ENCODE measurements around the gene TRAM2. TPM values are rescaled to one million over a fixed set of nuclear protein-coding genes. Genes with fewer than 3 reads are reported as not detected.

TRAM2 gene
- total RNA-seq, 1 donor from 2014 or later: 10.3 TPM

DNA sequence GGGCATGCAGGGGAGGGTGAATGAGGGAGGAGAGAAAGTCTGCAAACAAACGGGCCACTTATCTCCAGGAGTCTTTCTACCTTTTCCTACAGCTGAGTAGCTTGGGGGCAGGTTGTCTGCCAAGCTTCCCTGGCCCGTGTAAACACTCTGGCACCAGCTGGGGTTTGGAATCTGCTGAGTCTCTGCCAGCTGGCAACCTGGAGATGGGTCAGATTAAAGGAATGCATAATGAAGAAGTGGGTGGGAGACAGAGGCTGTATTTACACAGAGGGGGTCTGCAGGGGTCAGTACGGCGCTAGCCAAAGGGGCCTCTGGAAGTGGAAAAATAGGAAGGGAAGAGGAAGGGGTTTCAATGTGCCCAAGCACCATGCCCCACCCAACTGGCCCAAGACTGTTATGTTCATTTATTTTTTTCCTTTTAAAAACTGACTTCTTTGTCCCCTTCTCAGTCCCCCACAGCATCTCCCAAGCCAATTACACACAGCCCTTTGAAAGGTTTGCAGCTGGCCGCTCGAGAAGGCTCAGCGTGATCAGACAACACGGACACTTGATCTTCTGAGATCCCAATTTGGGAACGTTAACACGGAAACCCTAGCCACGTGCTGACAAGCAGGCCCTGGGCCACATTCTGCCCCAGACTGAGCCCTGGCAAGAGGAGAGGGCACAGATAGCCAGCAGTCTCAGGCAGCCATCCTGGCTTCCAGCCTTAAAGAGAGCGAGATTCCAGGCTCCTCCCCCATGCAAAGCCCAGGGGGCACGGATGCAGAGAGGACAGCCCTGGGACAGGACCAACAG, 25.2 kb downstream of the TRAM2 start:
- peak; percentile 79 for DNase-seq (ENCODE audit: low spot score)
- intact Hi-C loops (cut with DNase I): loop anchor here (5.0 kb wide), 1 partner anchor 34 kb away; no protein-coding TSS in a partner anchor

DNA sequence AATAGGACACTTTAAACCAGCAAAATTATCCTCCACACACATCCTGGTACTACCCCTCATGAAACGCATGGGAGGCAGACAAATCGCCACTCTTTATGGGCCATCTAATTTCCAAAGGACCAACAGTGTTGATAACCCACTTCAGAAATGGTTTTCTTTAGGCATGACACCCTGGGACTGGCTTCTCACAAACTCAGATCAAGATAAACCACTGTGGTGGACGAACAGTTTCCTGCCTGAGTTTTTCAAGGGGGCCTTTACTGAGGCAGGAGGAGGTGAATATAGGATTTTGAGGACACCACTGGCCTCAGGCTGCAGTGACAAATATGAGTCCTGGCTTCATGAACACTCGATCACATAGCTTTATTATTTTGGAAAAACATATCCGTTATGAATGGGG, 26.0 kb downstream of the TRAM2 start:
- intact Hi-C loops (cut with DNase I): loop anchor here (5.0 kb wide), 1 partner anchor 34 kb away; no protein-coding TSS in a partner anchor
- no peak for DNase-seq (ENCODE audit: low spot score)

DNA sequence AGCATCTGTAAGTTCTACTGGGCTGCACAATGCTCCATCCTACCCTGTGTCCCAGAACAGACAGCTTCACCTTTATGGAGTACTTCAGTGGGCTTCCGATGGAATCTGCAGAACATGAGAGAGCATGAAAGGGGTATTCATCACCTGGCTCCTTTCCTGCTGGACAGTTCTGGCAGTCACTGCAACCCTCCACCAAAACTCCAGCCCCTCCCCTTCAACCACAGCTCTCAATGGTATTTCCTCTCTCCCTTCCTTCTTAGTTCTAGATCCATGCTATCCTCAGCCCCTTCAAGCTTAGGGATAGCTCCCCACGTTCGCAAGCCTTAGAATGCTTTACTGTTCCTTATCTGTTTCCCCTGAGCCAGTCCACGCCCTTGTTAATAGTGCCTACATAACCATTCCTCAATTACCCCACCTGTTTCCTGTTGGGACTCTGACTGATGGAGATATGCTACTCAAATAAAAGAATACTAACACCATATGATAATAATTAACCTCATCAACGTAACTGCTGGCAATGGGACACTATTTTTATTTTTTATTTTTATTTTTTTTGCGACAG, 26.8 kb downstream of the TRAM2 start:
- intact Hi-C loops (cut with DNase I): loop anchor here (5.0 kb wide), 1 partner anchor 33 kb away; no protein-coding TSS in a partner anchor
- no peak for DNase-seq (ENCODE audit: low spot score)

DNA sequence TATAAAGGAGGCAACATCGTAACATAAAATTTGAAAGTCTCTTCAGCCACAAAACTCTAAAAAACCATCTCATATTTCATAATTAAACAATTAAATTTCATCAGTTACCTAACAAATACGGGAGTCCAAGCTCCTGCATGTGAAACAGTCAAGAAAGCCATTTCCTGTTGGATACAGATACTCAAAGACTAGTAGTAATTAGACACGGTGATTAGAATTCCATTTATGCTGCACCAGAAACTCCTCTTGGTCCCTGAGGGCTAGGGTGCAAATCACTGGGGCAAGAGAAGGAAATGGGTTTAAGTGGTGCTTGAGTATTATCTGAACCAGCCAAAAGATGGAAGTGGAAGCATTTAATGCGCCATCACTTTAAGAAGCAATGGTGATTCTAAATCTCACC, 27.4 kb downstream of the TRAM2 start:
- no peak for DNase-seq (ENCODE audit: low spot score)
- intact Hi-C loops (cut with DNase I): no loop called here

DNA sequence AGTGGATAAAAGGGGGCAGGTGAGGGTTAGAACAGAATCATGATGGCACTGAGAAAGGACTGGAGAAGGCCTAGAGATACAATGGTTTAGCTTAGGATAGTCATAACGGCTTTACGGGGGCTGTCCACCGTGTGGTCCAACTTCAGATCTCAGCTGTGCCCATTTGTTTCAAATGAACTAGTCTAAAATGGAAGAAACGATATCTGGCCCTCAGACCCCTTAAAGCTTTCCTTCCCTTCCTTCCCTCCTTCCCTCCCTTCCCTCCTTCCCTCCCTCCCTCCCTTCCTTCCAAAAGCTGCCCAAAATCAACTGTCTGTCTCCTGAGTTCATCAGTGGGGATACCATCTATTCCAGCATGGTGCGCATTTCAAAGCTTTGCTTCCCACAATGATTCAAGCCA, 27.9 kb downstream of the TRAM2 start:
- no peak for DNase-seq (ENCODE audit: low spot score)
- intact Hi-C loops (cut with DNase I): no loop called here

DNA sequence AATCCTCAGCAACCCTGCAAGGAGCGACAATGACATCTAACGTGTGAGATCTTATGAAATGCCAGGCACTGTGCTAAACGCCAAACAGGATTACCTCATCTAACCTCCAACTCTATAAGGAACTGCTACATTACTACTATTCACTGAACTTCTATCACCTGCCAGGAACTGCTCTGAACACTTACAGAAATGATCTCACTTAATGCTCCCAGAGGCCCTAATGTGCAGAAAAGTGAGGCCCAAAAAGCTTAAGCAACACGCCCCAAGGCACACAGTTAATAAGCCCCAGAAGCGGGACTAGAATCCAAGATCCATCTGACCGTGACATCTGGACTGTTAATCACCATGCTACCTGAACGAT, 28.5 kb downstream of the TRAM2 start:
- intact Hi-C loops (cut with DNase I): no loop called here

DNA sequence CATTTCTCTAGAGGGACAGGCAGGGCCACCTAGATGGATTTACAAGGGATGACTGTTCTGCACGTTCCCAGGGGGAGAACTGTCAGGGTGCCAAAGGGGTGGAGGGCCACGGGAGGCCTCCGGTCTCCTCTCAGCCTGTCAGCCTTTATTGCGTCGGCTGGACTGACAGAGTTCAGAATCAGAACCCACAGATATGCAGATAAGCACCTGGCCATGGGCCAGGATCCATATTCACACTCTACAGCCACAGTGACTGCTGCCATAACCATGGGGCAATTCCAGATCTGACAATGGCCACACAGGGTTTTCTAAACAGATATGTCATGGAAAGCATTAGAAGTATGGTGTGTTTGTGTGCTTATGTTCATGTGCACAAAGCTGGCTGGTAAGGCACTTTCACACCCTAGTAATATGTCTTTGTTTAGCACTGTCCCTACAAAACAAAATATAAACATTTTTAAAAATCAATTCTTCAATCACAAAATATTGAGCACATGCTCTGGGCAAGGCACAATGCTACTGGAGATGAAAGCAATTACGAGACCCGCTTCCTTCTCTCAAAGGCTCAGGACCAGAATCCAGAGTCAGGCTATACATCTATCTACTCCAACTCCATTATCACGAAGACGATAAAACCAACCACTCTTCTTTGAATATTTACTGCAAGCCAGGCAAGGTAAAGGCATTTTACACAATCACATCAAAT, 29.1 kb downstream of the TRAM2 start:
- intact Hi-C loops (cut with DNase I): no loop called here
- no peak for DNase-seq (ENCODE audit: low spot score)

More for the DNA sequence above, 28.5 kb downstream of the TRAM2 start:
- no peak for DNase-seq (ENCODE audit: low spot score)

DNA sequence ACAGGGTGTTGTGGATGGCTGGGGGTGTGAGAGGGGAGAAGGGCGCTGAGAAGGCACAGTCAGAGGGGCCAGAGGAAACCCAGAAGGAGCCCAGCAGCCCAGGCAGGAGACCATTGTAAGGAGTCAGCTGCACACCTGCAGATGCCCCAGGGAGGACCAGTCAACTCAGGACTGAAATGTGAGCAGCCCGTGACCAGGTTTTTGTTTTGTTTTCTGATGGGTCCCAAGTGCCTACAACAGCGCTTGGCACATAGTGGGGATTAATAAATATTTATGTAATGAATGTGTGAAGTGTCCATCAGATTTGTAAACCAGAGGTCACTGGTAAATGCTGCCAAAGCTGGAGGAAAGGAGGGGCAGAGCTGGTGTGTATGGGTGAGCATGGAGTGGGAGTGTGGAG, 30.2 kb downstream of the TRAM2 start:
- DNase-seq (ENCODE audit: low spot score): no peak
- intact Hi-C loops (cut with DNase I): no loop called here

DNA sequence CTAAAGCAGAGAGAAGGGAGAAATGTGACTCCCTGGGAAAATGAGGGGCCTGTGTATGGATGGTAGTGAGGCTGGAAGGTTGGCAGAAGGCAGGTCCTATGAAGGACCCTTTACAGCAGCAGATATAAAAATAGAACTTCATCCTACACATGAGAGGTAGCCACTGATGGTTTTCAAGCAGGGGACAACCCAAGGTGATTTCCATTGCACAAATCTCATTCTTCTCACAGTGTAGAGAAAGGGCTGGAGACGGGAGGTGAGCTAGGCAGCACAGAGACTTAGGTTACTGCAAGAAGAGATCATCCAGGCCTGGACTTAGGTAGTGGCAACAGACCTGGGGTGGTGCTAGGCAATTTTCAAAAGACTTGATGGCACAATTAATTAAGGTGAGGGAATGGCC, 30.7 kb downstream of the TRAM2 start:
- DNase-seq (ENCODE audit: low spot score): no peak
- intact Hi-C loops (cut with DNase I): no loop called here

DNA sequence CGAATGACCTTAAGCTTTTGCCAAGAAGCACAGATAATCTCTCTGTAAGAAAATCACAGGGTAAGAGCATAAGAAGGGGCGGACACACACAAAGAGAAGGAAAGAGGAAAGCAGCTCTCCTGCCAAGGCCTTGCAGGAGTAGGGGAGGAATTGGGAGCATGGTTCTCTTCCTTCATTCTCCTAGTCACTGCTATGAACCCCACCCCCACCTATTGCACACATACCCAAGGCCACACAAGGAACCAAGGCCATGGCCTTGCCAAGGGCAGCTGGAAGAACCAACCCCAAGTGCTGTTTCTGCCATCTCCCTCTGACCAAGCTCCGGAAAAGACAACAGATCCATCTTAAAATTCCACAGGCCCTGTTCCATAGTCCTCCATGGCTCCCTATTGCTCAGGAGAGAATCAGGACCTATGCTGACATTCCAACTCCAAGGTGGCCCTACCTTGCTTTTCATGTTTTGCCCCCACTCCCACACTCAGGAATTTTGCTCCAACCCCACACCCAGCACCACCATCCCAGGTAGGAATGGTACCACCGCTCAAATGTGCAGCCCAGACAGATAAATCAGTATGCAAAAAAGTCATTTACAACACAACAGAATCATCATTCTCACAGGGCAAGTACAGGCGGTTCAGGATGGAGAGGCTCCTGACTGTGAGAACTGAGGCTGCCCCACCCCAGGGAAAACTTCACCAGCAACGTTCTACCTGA, 31.3 kb downstream of the TRAM2 start:
- intact Hi-C loops (cut with DNase I): no loop called here
- no peak for DNase-seq (ENCODE audit: low spot score)

DNA sequence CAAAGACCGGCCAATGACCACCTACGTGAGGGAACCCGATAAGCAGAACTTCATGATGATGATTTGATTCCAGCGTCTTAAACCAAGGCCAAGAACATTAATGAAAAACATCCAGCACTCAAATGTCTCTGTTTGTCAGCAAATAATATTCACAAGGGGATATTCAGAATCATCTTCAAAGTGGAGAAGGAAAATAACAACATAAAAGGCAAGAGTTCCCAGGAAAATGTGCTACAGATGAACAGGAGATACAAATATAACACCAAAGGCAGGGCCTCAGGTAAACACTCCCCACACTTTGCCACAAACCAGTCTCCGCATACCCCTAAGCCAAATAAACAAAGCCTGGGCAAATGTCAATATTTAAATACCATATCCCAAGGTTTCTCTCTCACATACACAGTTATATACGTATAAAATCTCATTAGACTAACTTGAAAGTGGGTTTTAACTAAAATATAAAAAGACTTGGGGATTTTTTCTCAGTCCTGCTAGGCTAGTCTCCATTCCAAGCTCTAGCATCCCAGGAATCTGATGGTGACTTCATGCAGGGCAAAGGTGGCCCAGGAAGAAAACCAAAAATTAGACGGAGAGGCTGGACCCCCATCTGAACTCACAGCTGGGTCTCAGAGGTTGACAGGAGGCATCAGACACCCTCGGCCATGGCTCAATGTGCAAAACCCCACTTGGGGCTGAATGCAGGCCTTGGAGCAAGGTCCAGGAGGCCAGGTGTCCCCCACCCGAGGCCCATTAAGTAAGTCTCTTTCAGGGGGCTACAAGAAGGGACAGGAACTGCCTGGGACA, 32.1 kb downstream of the TRAM2 start:
- intact Hi-C loops (cut with DNase I): no loop called here
- DNase-seq (ENCODE audit: low spot score): no peak

DNA sequence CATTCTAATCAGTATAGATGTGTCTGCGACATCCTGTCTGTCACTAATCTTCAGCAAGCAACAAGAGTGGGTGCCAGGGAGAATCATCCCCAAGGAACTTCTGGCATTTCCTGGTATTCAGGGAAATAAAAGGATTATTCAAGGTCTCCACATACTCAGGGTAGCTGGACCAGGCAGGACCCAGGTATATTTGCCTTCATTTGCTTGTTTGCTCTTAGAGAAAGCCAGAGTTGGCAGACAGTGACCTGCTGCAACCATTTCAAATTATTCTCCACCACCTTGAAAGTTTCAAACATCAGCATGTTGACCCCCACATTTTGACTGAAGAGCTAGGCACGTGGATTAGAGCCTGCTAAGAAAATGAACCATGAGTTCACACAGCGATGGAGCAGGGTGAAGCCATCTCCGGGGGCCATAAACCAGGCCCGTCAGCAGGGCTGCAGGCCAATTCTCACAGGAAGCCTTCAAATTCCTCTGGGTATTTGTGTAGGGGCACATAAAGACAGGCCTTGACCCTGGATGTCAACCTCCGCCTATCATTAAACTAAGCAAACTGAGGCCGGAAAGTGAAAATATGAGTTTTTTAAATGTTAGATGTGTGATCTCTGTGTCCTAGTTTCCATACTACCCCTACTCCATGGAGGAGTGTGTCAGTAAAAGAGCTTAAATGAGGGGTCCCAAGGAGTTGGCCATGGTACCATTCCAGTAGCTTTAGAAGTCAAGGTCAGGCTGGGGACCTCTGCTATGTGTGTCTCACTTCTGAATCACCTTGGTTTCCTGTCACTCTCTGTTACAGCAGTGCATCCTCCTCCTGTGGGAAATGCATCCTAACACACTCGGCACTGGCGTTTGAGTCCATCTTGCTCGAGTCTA, 32.9 kb downstream of the TRAM2 start:
- DNase-seq (ENCODE audit: low spot score): no peak
- intact Hi-C loops (cut with DNase I): no loop called here

DNA sequence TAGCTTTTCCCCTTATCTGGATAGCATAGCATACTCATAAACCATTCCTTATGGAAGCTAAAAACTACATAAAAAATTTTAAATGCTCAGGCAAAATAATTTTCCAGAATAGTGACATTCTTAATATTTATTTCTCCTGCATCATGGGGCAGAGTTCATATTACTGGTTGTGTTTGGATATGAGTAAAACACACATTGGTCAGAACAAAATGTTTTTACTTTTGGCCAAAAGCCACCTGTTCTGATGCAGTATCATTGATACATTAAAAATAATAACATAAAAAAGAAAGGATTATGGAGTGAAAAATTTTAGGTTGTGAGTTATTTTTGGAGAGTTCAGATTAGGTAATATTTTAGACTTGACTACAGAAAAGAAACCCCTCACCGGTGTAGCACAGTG, 33.6 kb downstream of the TRAM2 start:
- intact Hi-C loops (cut with DNase I): no loop called here
- no peak for DNase-seq (ENCODE audit: low spot score)

DNA sequence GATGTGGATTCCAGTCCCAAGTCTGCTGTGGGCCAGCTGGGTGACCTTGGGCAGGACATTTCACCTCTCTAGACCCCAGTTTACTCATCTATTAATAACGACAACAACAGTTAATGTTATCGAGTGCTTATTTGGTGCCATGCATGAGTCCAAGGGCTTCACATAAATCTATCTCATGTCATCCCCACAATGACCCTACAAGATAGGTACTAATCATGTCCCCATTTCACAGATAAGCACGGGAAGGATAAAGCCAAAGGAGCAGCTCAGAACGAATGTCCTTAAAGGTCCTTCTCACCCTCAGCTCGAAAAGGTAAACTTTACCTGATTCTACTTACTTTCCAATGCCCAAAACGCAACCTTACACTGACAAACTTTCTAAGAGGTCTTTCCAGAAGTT, 35.7 kb downstream of the TRAM2 start:
- intact Hi-C loops (cut with DNase I): no loop called here
- DNase-seq (ENCODE audit: low spot score): no peak

DNA sequence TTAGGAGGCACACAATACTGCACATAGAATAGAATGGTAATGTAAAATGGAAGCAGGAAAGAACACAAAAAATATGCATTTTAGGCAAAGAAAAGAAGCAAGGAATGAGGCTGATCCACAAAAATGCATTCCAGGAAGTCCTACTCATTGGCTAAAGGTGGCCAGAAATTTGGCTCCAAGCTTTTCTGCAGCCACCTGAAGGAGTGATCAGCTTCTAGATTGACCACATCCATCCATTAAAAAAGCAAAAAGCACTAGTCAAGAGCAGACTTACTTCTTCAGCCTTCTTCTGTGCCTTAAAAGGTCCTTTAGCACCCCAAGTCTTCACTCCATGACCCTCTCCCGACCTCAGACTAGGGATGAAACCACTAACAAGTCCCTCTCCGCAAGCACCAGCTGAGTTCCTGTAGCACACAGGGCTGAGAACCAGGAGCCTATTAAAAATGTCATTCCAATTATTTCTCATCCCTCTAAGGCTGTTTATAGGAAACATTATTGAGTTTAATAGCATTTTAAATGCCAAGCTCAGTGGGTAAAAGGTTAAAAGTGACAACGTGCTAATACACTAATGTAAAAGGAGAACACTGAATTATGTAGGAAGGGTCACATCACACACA, 36.5 kb downstream of the TRAM2 start:
- intact Hi-C loops (cut with DNase I): no loop called here

DNA sequence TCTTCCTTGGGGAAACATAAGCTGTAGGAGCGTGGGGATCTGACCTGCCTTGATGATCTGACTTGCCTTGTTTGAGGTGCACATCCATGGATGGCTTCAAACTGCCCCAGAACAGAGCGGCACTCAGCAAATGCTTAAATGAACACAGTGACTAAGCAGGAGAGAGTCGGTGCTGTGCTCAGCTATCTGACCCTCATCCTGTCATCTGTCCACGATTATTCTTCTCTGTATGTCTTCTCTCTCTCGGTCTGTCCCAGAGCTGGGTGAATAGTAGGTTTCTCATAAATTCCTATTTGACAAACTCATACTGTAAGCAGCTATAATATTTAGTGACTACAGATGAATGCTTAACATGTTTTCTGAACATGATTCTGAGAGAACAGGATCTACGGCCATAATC, 37.3 kb downstream of the TRAM2 start:
- DNase-seq (ENCODE audit: low spot score): no peak
- intact Hi-C loops (cut with DNase I): no loop called here

More for the DNA sequence above, 36.5 kb downstream of the TRAM2 start:
- DNase-seq (ENCODE audit: low spot score): no peak

DNA sequence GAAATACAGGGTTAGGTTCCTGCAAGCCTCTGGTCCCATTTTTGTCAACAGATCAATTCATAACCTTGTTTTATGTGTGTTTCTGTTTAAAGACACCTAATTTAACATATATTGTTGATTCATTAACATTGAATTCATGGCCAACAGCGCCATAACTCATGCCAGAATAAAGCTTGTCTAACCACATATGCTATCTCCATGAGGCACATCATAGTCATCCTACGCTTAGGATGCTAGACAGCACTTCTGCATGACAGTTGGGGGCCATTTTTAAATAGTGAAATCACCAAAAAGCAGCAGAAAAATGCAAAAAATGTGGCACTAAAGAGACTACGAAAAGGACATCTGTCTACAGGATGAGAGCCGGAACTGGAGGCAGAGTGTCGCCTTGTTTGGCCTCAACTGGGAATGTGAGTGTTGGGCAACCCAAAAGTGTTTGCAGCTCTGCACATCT, 37.9 kb downstream of the TRAM2 start:
- intact Hi-C loops (cut with DNase I): no loop called here
- no peak for DNase-seq (ENCODE audit: low spot score)
